Measurements from ENCODE around the gene FAIM. TPM values are rescaled to one million over a fixed set of nuclear protein-coding genes. Genes with fewer than 3 reads are reported as not detected.
"Not testable (repeated sequence)": the region's sequence is repeated elsewhere in the genome, so short reads cannot be mapped to it uniquely, and the experiment has no call there.

FAIM gene
- total RNA-seq, 1 experiment from 2014 or later: 19.7 TPM

DNA sequence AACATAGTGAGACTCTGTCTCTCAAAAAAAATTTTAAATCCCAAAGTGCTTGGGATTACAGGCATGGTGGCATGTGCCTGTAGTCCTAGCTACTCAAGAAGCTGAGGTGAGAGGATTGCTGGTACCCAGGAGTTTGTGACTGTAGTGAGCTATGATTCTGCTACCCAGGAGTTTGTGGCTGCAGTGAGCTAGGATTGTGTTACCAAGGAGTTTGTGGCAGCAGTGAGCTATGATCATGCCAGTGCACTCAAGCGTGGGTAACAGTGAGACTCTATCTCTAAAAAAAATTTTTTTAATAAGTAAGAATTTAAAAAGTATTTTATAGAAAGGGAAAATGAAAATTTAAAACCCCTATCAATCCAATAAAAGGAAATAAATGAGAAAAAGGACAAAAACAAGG, 69.5 kb downstream of the FAIM start:
- no peak for DNase-seq (ENCODE audit: low spot score)

GRCh38 chr3:138678874-138679392, 70.4 kb downstream of the FAIM start:
- no peak for DNase-seq (ENCODE audit: low spot score)

DNA sequence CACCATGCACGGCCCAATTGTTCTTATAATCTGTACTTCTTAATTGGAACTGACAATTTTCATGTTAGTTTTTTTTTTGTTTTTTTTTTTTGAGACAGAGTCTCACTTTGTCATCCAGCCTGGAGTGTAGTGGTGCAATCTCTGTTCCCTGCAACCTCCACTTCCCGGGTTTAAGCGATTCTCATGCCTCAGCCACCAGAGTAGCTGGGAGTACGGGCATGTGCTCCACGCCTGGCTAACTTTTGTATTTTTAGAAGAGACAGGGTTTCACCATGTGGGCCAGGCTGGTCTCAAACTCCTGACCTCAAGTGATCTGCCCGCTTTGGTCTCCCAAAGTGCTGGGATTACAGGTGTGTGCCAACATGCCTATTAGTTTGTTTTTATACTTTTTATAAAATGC, 72.4 kb downstream of the FAIM start:
- not testable (repeated sequence) for DNase-seq (ENCODE audit: low spot score)

DNA sequence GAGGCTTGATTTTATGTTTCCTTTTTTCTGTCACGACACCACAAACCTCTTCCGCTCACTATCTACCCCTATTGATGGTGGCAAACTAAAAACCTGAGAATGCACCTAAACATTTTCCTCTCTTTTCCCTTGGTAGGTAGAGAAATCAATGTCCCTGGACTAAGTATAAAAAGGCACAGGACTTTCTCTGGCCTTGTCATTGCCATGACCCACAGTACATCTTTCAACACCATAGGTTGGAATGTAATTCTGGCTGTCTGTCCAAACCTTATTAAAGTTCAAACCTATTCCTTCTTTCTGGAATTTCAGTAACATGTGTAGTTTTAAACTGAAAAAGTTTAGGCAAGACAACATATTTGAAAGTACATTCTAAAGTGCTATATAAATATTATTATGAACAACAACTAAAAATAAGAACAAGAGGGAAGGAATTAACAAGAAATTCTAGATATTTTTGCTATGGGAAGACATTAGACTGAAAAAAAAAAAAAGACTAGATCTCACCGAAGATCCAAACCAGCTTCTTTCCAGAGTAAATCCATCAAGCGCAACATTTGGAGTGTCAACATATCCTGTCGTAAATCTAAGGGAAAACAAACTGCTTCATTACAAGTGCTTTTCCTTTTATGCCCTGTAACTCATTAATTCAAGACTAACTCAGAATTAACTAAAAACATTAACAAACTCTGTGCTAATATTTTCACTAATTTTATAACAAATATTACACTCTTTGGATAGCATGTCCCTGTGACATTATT, 73.1 kb downstream of the FAIM start:
- DNase-seq (ENCODE audit: low spot score): no peak

GRCh38 chr3:138682648-138683047, 74.1 kb downstream of the FAIM start:
- no peak for DNase-seq (ENCODE audit: low spot score)

Other genes starting within 250 kb of the FAIM start
- gene ESYT3, start 174.2 kb upstream of the FAIM start, total RNA-seq (2014; rRNA removed; shearing (Covaris generic)): 0.02 and 0.17 TPM in 2 replicates
- gene CEP70, start 14.5 kb upstream of the FAIM start, total RNA-seq (2014; rRNA removed; shearing (Covaris generic)): 26.5 and 35.7 TPM in 2 replicates
- gene PIK3CB, start 226.2 kb downstream of the FAIM start, total RNA-seq (2014; rRNA removed; shearing (Covaris generic)): 5.3 and 6.1 TPM in 2 replicates